ENCODE measurements around the gene EIF5.

EIF5 gene

GRCh38 chr14:103290494-103290893, 43.5 kb upstream of the EIF5 start:
- no peaks in the 10 kb centered on the region for H3K9me3 ChIP-seq (ENCODE audit: control insufficient read depth, insufficient read depth, low read length)
- H3K9me2 ChIP-seq (replicated peaks; ENCODE audit: control insufficient read depth, low read length), result no peaks in the 10 kb centered on the region

GRCh38 chr14:103290961-103291360, 43.1 kb upstream of the EIF5 start:
- no peaks in the 10 kb centered on the region for H3K27me3 ChIP-seq (ENCODE audit: control insufficient read depth, low read length)
- no peak for TF ChIP-seq CTCF (IDR thresholded peaks at IDR 0.05; ENCODE audit: low read depth, low read length, poor library complexity, severe bottlenecking)
- TF ChIP-seq EZH2phosphoT487 (IDR thresholded peaks at IDR 0.05; ENCODE audit: borderline replicate concordance, low read length), result no peak
- no peaks in the 10 kb centered on the region for H3K79me2 ChIP-seq (ENCODE audit: control insufficient read depth, low read length)
- H3K36me3 ChIP-seq (ENCODE audit: control insufficient read depth, low read length), result no peaks in the 10 kb centered on the region
- H4K20me1 ChIP-seq (ENCODE audit: control insufficient read depth, insufficient read depth, low read depth, low read length), result no peaks in the 10 kb centered on the region
- no peaks in the 10 kb centered on the region for H3K4me1 ChIP-seq (ENCODE audit: control insufficient read depth, low read length)
- H3K4me2 ChIP-seq (ENCODE audit: low read length), result no peak overlapping the region
- H3K27ac ChIP-seq (ENCODE audit: low read depth, low read length), result no peak overlapping the region
- H3K9me2 ChIP-seq (replicated peaks; ENCODE audit: control insufficient read depth, low read length), result no peaks in the 10 kb centered on the region
- H3F3A ChIP-seq (ENCODE audit: control insufficient read depth, insufficient read depth), result no peaks in the 10 kb centered on the region
- no peak overlapping the region for H3K4me3 ChIP-seq (ENCODE audit: low read length)
- H3K9me3 ChIP-seq (ENCODE audit: control insufficient read depth, insufficient read depth, low read length), result no peaks in the 10 kb centered on the region

More at GRCh38 chr14:103290494-103290893, 43.5 kb upstream of the EIF5 start:
- no peak overlapping the region for H3K27ac ChIP-seq (ENCODE audit: low read depth, low read length)
- H3K79me2 ChIP-seq (ENCODE audit: control insufficient read depth, low read length), result no peaks in the 10 kb centered on the region
- H3K4me1 ChIP-seq (ENCODE audit: control insufficient read depth, low read length), result no peaks in the 10 kb centered on the region
- no peaks in the 10 kb centered on the region for H4K20me1 ChIP-seq (ENCODE audit: control insufficient read depth, insufficient read depth, low read depth, low read length)
- H3K36me3 ChIP-seq (ENCODE audit: control insufficient read depth, low read length), result no peaks in the 10 kb centered on the region
- no peaks in the 10 kb centered on the region for H3K27me3 ChIP-seq (ENCODE audit: control insufficient read depth, low read length)
- no peak overlapping the region for H3K4me3 ChIP-seq (ENCODE audit: low read length)
- TF ChIP-seq EZH2phosphoT487 (IDR thresholded peaks at IDR 0.05; ENCODE audit: borderline replicate concordance, low read length) (no peak), CTCF (IDR thresholded peaks at IDR 0.05; ENCODE audit: low read depth, low read length, poor library complexity, severe bottlenecking) (no peak)
- no peaks in the 10 kb centered on the region for H3F3A ChIP-seq (ENCODE audit: control insufficient read depth, insufficient read depth)
- H3K4me2 ChIP-seq (ENCODE audit: low read length), result no peak overlapping the region

GRCh38 chr14:103292426-103293374, 41.3 kb upstream of the EIF5 start:
- H3K27ac ChIP-seq (ENCODE audit: low read depth, low read length), result no peak overlapping the region
- H3K9me3 ChIP-seq (ENCODE audit: control insufficient read depth, insufficient read depth, low read length), result no peaks in the 10 kb centered on the region
- H3K36me3 ChIP-seq (ENCODE audit: control insufficient read depth, low read length), result no peaks in the 10 kb centered on the region
- H3F3A ChIP-seq (ENCODE audit: control insufficient read depth, insufficient read depth), result no peaks in the 10 kb centered on the region
- H3K4me3 ChIP-seq (ENCODE audit: low read length), result no peak overlapping the region
- H4K20me1 ChIP-seq (ENCODE audit: control insufficient read depth, insufficient read depth, low read depth, low read length), result no peaks in the 10 kb centered on the region
- H3K9me2 ChIP-seq (replicated peaks; ENCODE audit: control insufficient read depth, low read length), result no peaks in the 10 kb centered on the region
- no peaks in the 10 kb centered on the region for H3K4me1 ChIP-seq (ENCODE audit: control insufficient read depth, low read length)
- TF ChIP-seq EZH2phosphoT487 (IDR thresholded peaks at IDR 0.05; ENCODE audit: borderline replicate concordance, low read length) (no peak), CTCF (IDR thresholded peaks at IDR 0.05; ENCODE audit: low read depth, low read length, poor library complexity, severe bottlenecking) (peak; percentile 93)
- no peaks in the 10 kb centered on the region for H3K79me2 ChIP-seq (ENCODE audit: control insufficient read depth, low read length)
- no peaks in the 10 kb centered on the region for H3K27me3 ChIP-seq (ENCODE audit: control insufficient read depth, low read length)
- no peak overlapping the region for H3K4me2 ChIP-seq (ENCODE audit: low read length)
